B cell (primary cell): ENCODE measurements around the gene ANK3. TPM values are rescaled to one million over a fixed set of nuclear protein-coding genes. Genes with fewer than 3 reads are reported as not detected.

Experiments
- ATAC-seq: fragments of 200-7000 bp; cut with Tn5 transposase; one replicate; pipeline ENCODE4 v1.10.0; 2021; ENCODE audit warnings: low read depth, mild to moderate bottlenecking, moderate number of reproducible peaks, moderate library complexity
- CTCF ChIA-PET: fragments of 350-600 bp; sonication (Branson Sonifier 250); formaldehyde crosslinking; loops from one replicate; lab custom pipeline; 2021; ENCODE audit warnings: antibody characterized with exemption, inconsistent platforms; lab: Charles Lee
- POLR2A ChIA-PET: fragments of 350-600 bp; sonication (Branson Sonifier 250); formaldehyde crosslinking; loops from one replicate; lab custom pipeline; 2021; ENCODE audit warnings: antibody characterized with exemption; lab: Charles Lee
- DNase-seq: peaks from one replicate; pipeline ENCODE4 v3.0.0; 2013
- H2AFZ ChIP-seq: 2 replicates; pipeline ENCODE4 v1.6.1; 2012; ENCODE audit warnings: mild to moderate bottlenecking, low read depth, low read length; ENCODE audit not compliant: insufficient read depth, poor library complexity, severe bottlenecking
- H3K27ac ChIP-seq, 2 donors: 1 replicate in 1 of 2; 2 replicates in 1 of 2; pipeline ENCODE4 v1.5.1; 2012 to 2013; ENCODE audit warnings: low read length in 2 of 2, mild to moderate bottlenecking in 2 of 2, moderate library complexity in 1 of 2
- H3K27me3 ChIP-seq, 4 experiments: fragments of 200-600 bp in 1 of 4; sonication (generic) in 1 of 4; replicated peaks in 1 of 4; 1 replicate in 2 of 4; 2 replicates in 2 of 4; pipeline versions ENCODE4 v1.6.1 to v1.7.0; 2013 to 2016; ENCODE audit warnings: low read length in 3 of 4, mild to moderate bottlenecking in 2 of 4, mixed read lengths in 1 of 4, moderate library complexity in 1 of 4; ENCODE audit not compliant: insufficient read depth in 4 of 4, control insufficient read depth in 3 of 4; ENCODE audit errors: control extremely low read depth in 1 of 4
- H3K36me3 ChIP-seq, 2 experiments: replicated peaks in 1 of 2; 1 replicate in 1 of 2; 2 replicates in 1 of 2; pipeline versions ENCODE4 v1.6.1 to v1.7.1; 2013; ENCODE audit warnings: low read length in 1 of 2; ENCODE audit not compliant: insufficient read depth in 2 of 2, control insufficient read depth in 1 of 2; ENCODE audit errors: control extremely low read depth in 1 of 2, extremely low read depth in 1 of 2
- H3K4me1 ChIP-seq, 2 donors: fragments of 200-600 bp in 1 of 2; sonication (generic) in 1 of 2; 1 replicate in 1 of 2; 2 replicates in 1 of 2; pipeline versions ENCODE4 v1.5.1 to v1.6.1; 2013 to 2017; ENCODE audit warnings: low read length in 2 of 2; ENCODE audit not compliant: control insufficient read depth in 2 of 2, insufficient read depth in 2 of 2
- H3K4me2 ChIP-seq: replicated peaks from 2 replicates; pipeline ENCODE3; 2012; ENCODE audit warnings: mild to moderate bottlenecking, low read depth, low read length; ENCODE audit not compliant: poor library complexity, severe bottlenecking
- H3K4me3 ChIP-seq, 5 experiments: fragments of 200-600 bp in 1 of 5; sonication (generic) in 1 of 5; 1 replicate in 3 of 5; 2 replicates in 2 of 5; pipeline versions ENCODE4 v1.5.1 to v1.7.0; 2011 to 2016; ENCODE audit warnings: low read length in 4 of 5, mild to moderate bottlenecking in 4 of 5, low read depth in 2 of 5, control low read depth in 1 of 5, moderate library complexity in 1 of 5; ENCODE audit not compliant: insufficient read depth in 1 of 5; ENCODE audit errors: control extremely low read depth in 1 of 5, extremely low read depth in 1 of 5
- H3K79me2 ChIP-seq: fragments of 200-600 bp; sonication (generic); one replicate; pipeline ENCODE4 v1.6.0; 2016; ENCODE audit warnings: low read length; ENCODE audit not compliant: control insufficient read depth, insufficient read depth
- H3K9ac ChIP-seq: fragments of 200-600 bp; sonication (generic); 2 replicates; pipeline ENCODE4 v1.6.1; 2017; ENCODE audit warnings: mild to moderate bottlenecking, low read length, moderate library complexity
- H3K9me3 ChIP-seq, 3 donors: one replicate each; pipeline versions ENCODE4 v1.6.1 to v1.7.1; 2013; ENCODE audit warnings: low read length in 2 of 3; ENCODE audit not compliant: control insufficient read depth in 2 of 3, insufficient read depth in 1 of 3; ENCODE audit errors: control extremely low read depth in 1 of 3
- H4K20me1 ChIP-seq: 2 replicates; pipeline ENCODE4 v1.6.0; 2012; ENCODE audit warnings: mild to moderate bottlenecking, low read length; ENCODE audit not compliant: insufficient read depth, control insufficient read depth, poor library complexity, severe bottlenecking
- H3K27ac Mint-ChIP-seq: one replicate; pipeline ENCODE4 v1.8.0; 2021; ENCODE audit warnings: mixed read lengths
- H3K27me3 Mint-ChIP-seq: one replicate; pipeline ENCODE4 v1.8.0; 2021; ENCODE audit warnings: mixed read lengths
- H3K4me1 Mint-ChIP-seq: one replicate; pipeline ENCODE4 v1.8.0; 2021; ENCODE audit warnings: mixed read lengths
- H3K4me3 Mint-ChIP-seq: one replicate; pipeline ENCODE4 v1.8.0; 2021; ENCODE audit warnings: mixed read lengths
- H3K9me3 Mint-ChIP-seq: one replicate; pipeline ENCODE4 v1.8.0; 2022; ENCODE audit warnings: mixed read lengths; ENCODE audit not compliant: insufficient read depth
- EZH2 ChIP-seq: IDR thresholded peaks from 2 replicates; pipeline ENCODE4 v1.6.1; 2012; ENCODE audit warnings: borderline replicate concordance, low read depth, mild to moderate bottlenecking, moderate library complexity, low read length; ENCODE audit not compliant: insufficient read depth, poor library complexity, severe bottlenecking
- WGBS: methylation state at CpG from one replicate; pipeline ENCODE4 v1.1.5; 2013; ENCODE audit warnings: missing lambda C conversion rate; ENCODE audit not compliant: insufficient coverage; 5-methylcytosine and 5-hydroxymethylcytosine counted together
- intact Hi-C: fragments of 100-400 bp; cut with micrococcal nuclease; formaldehyde crosslinking; loops from one replicate; pipeline ENCODE4 v1.10.0; 2022
- polyA plus RNA-seq: library from polyadenylated mRNA; depleted of rRNA; stranded (reverse); fragments of >200 nt; gene quantifications from 2 replicates; pipeline ENCODE4 v1.2.3, GENCODE V29; 2012
- total RNA-seq, 2 donors: library from RNA; stranded (reverse); fragments of 120-200 nt in 1 of 2; gene quantifications; 1 replicate in 1 of 2; 2 replicates in 1 of 2; pipeline versions ENCODE4 v1.2.3 to v1.2.4, GENCODE V29; 2013 to 2022
- TF ChIP-seq, protein P1 (sequence below): fragments of 200-600 bp; IDR thresholded peaks from one replicate; pipeline ENCODE4 v1.8.0; 2022; ENCODE audit warnings: antibody characterized with exemption, mild to moderate bottlenecking

The ANK3 gene
- total and polyA plus RNA-seq, 2 donors (not counting 1 experiment from before 2014, with no cell fraction given) = 4.9 to 21.6 TPM

GRCh38 chr10:60262647-60263126 lies 127.0 kb downstream of the ANK3 start:
- Histone ChIP-seq H3K27me3 (no peaks in the 10 kb centered on the region), H3K9ac (no peak overlapping the region), H3K4me3 (no peak overlapping the region), H3K4me2 (no peak overlapping the region), H2AFZ (no peak overlapping the region), H3K4me1 (no peaks in the 10 kb centered on the region), H3K27ac (no peak overlapping the region), H3K36me3 (peaks cover 0 to 3% of the 10 kb centered on the region in 2 experiments), H4K20me1 (no peaks in the 10 kb centered on the region), H3K79me2 (no peaks in the 10 kb centered on the region), H3K9me3 (no peaks in the 10 kb centered on the region)
- no CpG with 5 or more reads among the region's 3 CpGs for WGBS
- ATAC-seq (no peak), DNase-seq (no peak)
- TF ChIP-seq EZH2 = no peak
- TF ChIP-seq, protein P1, sequence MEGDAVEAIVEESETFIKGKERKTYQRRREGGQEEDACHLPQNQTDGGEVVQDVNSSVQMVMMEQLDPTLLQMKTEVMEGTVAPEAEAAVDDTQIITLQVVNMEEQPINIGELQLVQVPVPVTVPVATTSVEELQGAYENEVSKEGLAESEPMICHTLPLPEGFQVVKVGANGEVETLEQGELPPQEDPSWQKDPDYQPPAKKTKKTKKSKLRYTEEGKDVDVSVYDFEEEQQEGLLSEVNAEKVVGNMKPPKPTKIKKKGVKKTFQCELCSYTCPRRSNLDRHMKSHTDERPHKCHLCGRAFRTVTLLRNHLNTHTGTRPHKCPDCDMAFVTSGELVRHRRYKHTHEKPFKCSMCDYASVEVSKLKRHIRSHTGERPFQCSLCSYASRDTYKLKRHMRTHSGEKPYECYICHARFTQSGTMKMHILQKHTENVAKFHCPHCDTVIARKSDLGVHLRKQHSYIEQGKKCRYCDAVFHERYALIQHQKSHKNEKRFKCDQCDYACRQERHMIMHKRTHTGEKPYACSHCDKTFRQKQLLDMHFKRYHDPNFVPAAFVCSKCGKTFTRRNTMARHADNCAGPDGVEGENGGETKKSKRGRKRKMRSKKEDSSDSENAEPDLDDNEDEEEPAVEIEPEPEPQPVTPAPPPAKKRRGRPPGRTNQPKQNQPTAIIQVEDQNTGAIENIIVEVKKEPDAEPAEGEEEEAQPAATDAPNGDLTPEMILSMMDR = no peak
- ChIA-PET POLR2A (no interaction called here), CTCF (interaction anchor here (1.1 kb wide), 1 partner anchor 17 kb away, joined by 4 read pairs; no protein-coding TSS in a partner anchor)
- H3K27me3 Mint-ChIP-seq = no peaks in the 10 kb centered on the region
- no peak overlapping the region for H3K4me3 Mint-ChIP-seq
- H3K9me3 Mint-ChIP-seq = no peaks in the 10 kb centered on the region
- no peak overlapping the region for H3K27ac Mint-ChIP-seq
- H3K4me1 Mint-ChIP-seq = peaks cover 2% of the 10 kb centered on the region
- intact Hi-C loops = no loop called here

GRCh38 chr10:60260321-60260720 lies 129.4 kb downstream of the ANK3 start:
- Histone ChIP-seq H3K79me2 (no peaks in the 10 kb centered on the region), H3K9me3 (no peaks in the 10 kb centered on the region), H3K9ac (no peak overlapping the region), H3K4me1 (peaks cover 0 to under 1% of the 10 kb centered on the region in 2 donors), H2AFZ (no peak overlapping the region), H4K20me1 (no peaks in the 10 kb centered on the region), H3K4me2 (no peak overlapping the region), H3K4me3 (no peak overlapping the region), H3K36me3 (peaks cover 0 to 3% of the 10 kb centered on the region in 2 experiments), H3K27ac (no peak overlapping the region), H3K27me3 (no peaks in the 10 kb centered on the region)
- no peak overlapping the region for H3K4me3 Mint-ChIP-seq
- no peaks in the 10 kb centered on the region for H3K27me3 Mint-ChIP-seq
- no peaks in the 10 kb centered on the region for H3K9me3 Mint-ChIP-seq
- no peak for TF ChIP-seq EZH2
- TF ChIP-seq, protein P1 = no peak
- ATAC-seq (no peak), DNase-seq (no peak)
- 100% methylated on average over 2 of the region's 3 CpGs for WGBS
- H3K27ac Mint-ChIP-seq = no peak overlapping the region
- no peaks in the 10 kb centered on the region for H3K4me1 Mint-ChIP-seq
- intact Hi-C loops = no loop called here
- POLR2A ChIA-PET = no interaction called here
- CTCF ChIA-PET = no interaction called here
